PC-3 (cell line): ENCODE data around the gene CYP17A1. TPM values are rescaled to one million over a fixed set of nuclear protein-coding genes. Genes with fewer than 3 reads are reported as not detected.
A peak's percentile ranks its signal among the peaks of the same experiment; 100 is the strongest.

ENCODE experiments used
- ATAC-seq: fragments of 200-7000 bp; cut with Tn5 transposase; 2 replicates; pipeline ENCODE4 v1.9.1; 2020; ENCODE audit warnings: mild to moderate bottlenecking, moderate library complexity
- BruUV-seq: library from RNA; stranded (reverse); fragments of 400-500 nt; replicated peaks from 2 replicates; lab custom pipeline; 2021; lab: Mats Ljungman, UMichigan
- CTCF ChIA-PET: fragments of 300-600 bp; sonication (Branson Sonifier 250); formaldehyde crosslinking; loops from one replicate; lab custom pipeline; 2022; ENCODE audit warnings: antibody characterized with exemption; lab: Charles Lee
- POLR2A ChIA-PET: fragments of 300-600 bp; sonication (Branson Sonifier 250); formaldehyde crosslinking; loops from one replicate; lab custom pipeline; 2022; ENCODE audit warnings: antibody characterized with exemption; ENCODE audit not compliant: unreplicated experiment; lab: Charles Lee
- DNase-seq: peaks from one replicate; pipeline ENCODE4 v3.0.0-alpha.2; 2015
- H2AFZ ChIP-seq: fragments of 300-600 bp; sonication (generic); 2 replicates; pipeline ENCODE4 v1.6.0; 2016; ENCODE audit warnings: antibody characterized with exemption, low read length
- H3F3A ChIP-seq: fragments of 300-600 bp; sonication (generic); one replicate; pipeline ENCODE4 v1.6.0; 2017; ENCODE audit warnings: antibody characterized with exemption, low read length, control low read depth, mild to moderate bottlenecking; ENCODE audit not compliant: unreplicated experiment
- H3K27ac ChIP-seq: fragments of 300-600 bp; sonication (generic); 2 replicates; pipeline ENCODE4 v1.5.1; 2016; ENCODE audit warnings: mild to moderate bottlenecking, low read length
- H3K27me3 ChIP-seq: fragments of 300-600 bp; sonication (generic); 2 replicates; pipeline ENCODE4 v1.6.1; 2016; ENCODE audit warnings: low read length, mixed read lengths
- H3K36me3 ChIP-seq: fragments of 300-600 bp; sonication (generic); 2 replicates; pipeline ENCODE4 v1.6.1; 2016; ENCODE audit warnings: low read depth, mixed run types, low read length, mixed read lengths
- H3K4me1 ChIP-seq: fragments of 300-600 bp; sonication (generic); 2 replicates; pipeline ENCODE4 v1.5.1; 2016; ENCODE audit warnings: low read length; ENCODE audit not compliant: insufficient read depth
- H3K4me2 ChIP-seq: fragments of 300-600 bp; sonication (generic); 2 replicates; pipeline ENCODE4 v1.6.0; 2016; ENCODE audit warnings: low read length
- H3K4me3 ChIP-seq: fragments of 300-600 bp; sonication (generic); 2 replicates; pipeline ENCODE4 v1.5.1; 2016; ENCODE audit warnings: mild to moderate bottlenecking, low read length, mixed read lengths
- H3K79me2 ChIP-seq: fragments of 300-600 bp; sonication (generic); 2 replicates; pipeline ENCODE4 v1.6.1; 2017; ENCODE audit warnings: low read length, mixed read lengths
- H3K9ac ChIP-seq: fragments of 300-600 bp; sonication (generic); 2 replicates; pipeline ENCODE4 v1.6.0; 2016; ENCODE audit warnings: mild to moderate bottlenecking, low read length
- H3K9me2 ChIP-seq: fragments of 300-600 bp; sonication (generic); replicated peaks from 2 replicates; pipeline ENCODE4 v1.6.1; 2016; ENCODE audit warnings: mixed run types, low read length, mixed read lengths
- H3K9me3 ChIP-seq: fragments of 300-600 bp; sonication (generic); 2 replicates; pipeline ENCODE4 v1.6.1; 2016; ENCODE audit warnings: low read length, mixed read lengths
- H4K20me1 ChIP-seq: fragments of 300-600 bp; sonication (generic); 2 replicates; pipeline ENCODE4 v1.6.1; 2016; ENCODE audit warnings: low read length, mixed read lengths
- CTCF ChIP-seq: fragments of 300-600 bp; sonication (generic); conservative IDR thresholded peaks from 2 replicates; pipeline ENCODE4 v1.5.1; 2017; ENCODE audit warnings: antibody characterized with exemption, low read depth, mild to moderate bottlenecking, low read length
- EZH2 ChIP-seq: fragments of 300-600 bp; sonication (generic); IDR thresholded peaks from one replicate; pipeline ENCODE4 v1.6.1; 2017; ENCODE audit warnings: antibody characterized with exemption, mild to moderate bottlenecking, low read length; ENCODE audit not compliant: unreplicated experiment
- EZH2phosphoT487 ChIP-seq: fragments of 300-600 bp; sonication (generic); IDR thresholded peaks from 2 replicates; pipeline ENCODE4 v1.6.1; 2018; ENCODE audit warnings: mild to moderate bottlenecking, antibody characterized with exemption, low read length, borderline replicate concordance
- intact Hi-C: fragments of 100-400 bp; cut with micrococcal nuclease; formaldehyde crosslinking; loops from 2 replicates; pipeline ENCODE4 v1.9.0; 2023
- total RNA-seq: library from RNA; depleted of rRNA; stranded (reverse); fragments of >200 nt; gene quantifications from 2 replicates; pipeline ENCODE4 v1.2.3, GENCODE V29; 2014

CYP17A1 gene
- total RNA-seq, 1 experiment from 2014 or later: not detected

- DNase-seq (no peak), ATAC-seq (no peak)
- Histone ChIP-seq H3F3A (no peaks in the 10 kb centered on the region), H4K20me1 (no peaks in the 10 kb centered on the region), H3K79me2 (no peaks in the 10 kb centered on the region; the same call in 1 of the 2 replicates), H3K9ac (no peak overlapping the region), H2AFZ (no peak overlapping the region), H3K27me3 (no peaks in the 10 kb centered on the region), H3K27ac (no peak overlapping the region), H3K4me1 (peaks cover 17% of the 10 kb centered on the region; the same call in 1 of the 2 replicates), H3K4me3 (no peak overlapping the region), H3K9me3 (no peaks in the 10 kb centered on the region), H3K36me3 (no peaks in the 10 kb centered on the region), H3K4me2 (peak overlapping the region; percentile 3; the same call in 1 of the 2 replicates), H3K9me2 (no peaks in the 10 kb centered on the region)
- intact Hi-C loops: no loop called here
- CTCF ChIA-PET: interaction anchor here (0.5 kb wide), 1 partner anchor 36 kb away, joined by 4 read pairs; no protein-coding TSS in a partner anchor
- POLR2A ChIA-PET: no interaction called here
- TF ChIP-seq CTCF (no peak), EZH2phosphoT487 (no peak), EZH2 (no peak)
- no TSS peak for BruUV-seq
Observed at GRCh38 chr10:102782673-102783551, 54.3 kb downstream of the CYP17A1 start.

GRCh38 chr10:102781921-102782557, 55.2 kb downstream of the CYP17A1 start:
- CTCF ChIA-PET: no interaction called here
- no peak for ATAC-seq

More at GRCh38 chr10:102781921-102782557, 55.2 kb downstream of the CYP17A1 start:
- Histone ChIP-seq H3K4me1 (peaks cover 17% of the 10 kb centered on the region; the same call in 1 of the 2 replicates), H3K9ac (no peak overlapping the region), H4K20me1 (no peaks in the 10 kb centered on the region), H2AFZ (no peak overlapping the region), H3K79me2 (no peaks in the 10 kb centered on the region; the same call in 1 of the 2 replicates), H3K27me3 (no peaks in the 10 kb centered on the region), H3K9me2 (no peaks in the 10 kb centered on the region), H3K9me3 (no peaks in the 10 kb centered on the region), H3K27ac (no peak overlapping the region), H3K4me3 (no peak overlapping the region), H3K36me3 (no peaks in the 10 kb centered on the region), H3F3A (no peaks in the 10 kb centered on the region), H3K4me2 (no peak overlapping the region)
- DNase-seq: peak; percentile 13
- intact Hi-C loops: no loop called here
- TF ChIP-seq CTCF: no peak
- no TSS peak for BruUV-seq
- POLR2A ChIA-PET: no interaction called here
